Measurements from ENCODE around the gene EPHA8.

EPHA8 gene

GRCh38 chr1:22569269-22569668 is 6.0 kb downstream of the EPHA8 start:
- DNase-seq, result no peak

- DNase-seq, result no peak
Measured at GRCh38 chr1:22570140-22570909, 7.0 kb downstream of the EPHA8 start.

- DNase-seq, result no peak
Measured at GRCh38 chr1:22572818-22573217, 9.5 kb downstream of the EPHA8 start.

- DNase-seq, result no peak
Measured at GRCh38 chr1:22573237-22573636, 9.9 kb downstream of the EPHA8 start.

GRCh38 chr1:22575532-22576149 is 12.4 kb downstream of the EPHA8 start:
- DNase-seq, result no peak

GRCh38 chr1:22576150-22576544 is 12.9 kb downstream of the EPHA8 start:
- no peak for DNase-seq

GRCh38 chr1:22576617-22577016 is 13.3 kb downstream of the EPHA8 start:
- no peak for DNase-seq

GRCh38 chr1:22578732-22579361 is 15.6 kb downstream of the EPHA8 start:
- DNase-seq, result no peak

- no peak for DNase-seq
Measured at GRCh38 chr1:22579541-22580155, 16.4 kb downstream of the EPHA8 start.

GRCh38 chr1:22582661-22583635 is 19.7 kb downstream of the EPHA8 start:
- DNase-seq, result no peak

GRCh38 chr1:22584001-22584562 is 20.8 kb downstream of the EPHA8 start:
- DNase-seq, result no peak

- no peak for DNase-seq
Measured at GRCh38 chr1:22584970-22585369, 21.7 kb downstream of the EPHA8 start.

GRCh38 chr1:22585471-22585870 is 22.2 kb downstream of the EPHA8 start:
- no peak for DNase-seq

GRCh38 chr1:22586356-22587130 is 23.3 kb downstream of the EPHA8 start:
- DNase-seq, result no peak

- DNase-seq, result no peak
Measured at GRCh38 chr1:22587247-22587646, 24.0 kb downstream of the EPHA8 start.

- no peak for DNase-seq
Measured at GRCh38 chr1:22588899-22589422, 25.7 kb downstream of the EPHA8 start.

GRCh38 chr1:22591576-22591975 is 28.3 kb downstream of the EPHA8 start:
- DNase-seq, result no peak

- no peak for DNase-seq
Measured at GRCh38 chr1:22592051-22592450, 28.8 kb downstream of the EPHA8 start.

GRCh38 chr1:22592919-22593790 is 29.9 kb downstream of the EPHA8 start:
- no peak for DNase-seq

- DNase-seq, result no peak
Measured at GRCh38 chr1:22594396-22594795, 31.1 kb downstream of the EPHA8 start.

All from retina (tissue), 1 donor.